SK-N-SH treated with all-trans-retinoic acid at 6 μM for 48 hours (cell line): ENCODE measurements around the gene ZNF37A.
"Not testable (repeated sequence)": the region's sequence is repeated elsewhere in the genome, so short reads cannot be mapped to it uniquely, and the experiment has no call there.

Experiments
- ATAC-seq: fragments of 200-7000 bp; cut with Tn5 transposase; 3 replicates; pipeline ENCODE4 v1.9.1; 2020; ENCODE audit warnings: mild to moderate bottlenecking, moderate library complexity
- ARNTL ChIP-seq: fragments of 450-650 bp; formaldehyde crosslinking; IDR thresholded peaks from 2 replicates; pipeline ENCODE4 v1.5.0; 2020; ENCODE audit warnings: low read depth, mild to moderate bottlenecking, moderate library complexity, borderline replicate concordance
- BACH2 ChIP-seq: fragments of 250-450 bp; sonication (Bioruptor Pico); IDR thresholded peaks from 2 replicates; pipeline ENCODE4 v1.9.0; 2021; ENCODE audit warnings: mild to moderate bottlenecking, borderline replicate concordance
- CREB5 ChIP-seq: fragments of 250-450 bp; sonication (Bioruptor Pico); IDR thresholded peaks from 2 replicates; pipeline ENCODE4 v1.5.1; 2020; ENCODE audit warnings: low read depth, mild to moderate bottlenecking, moderate library complexity
- CSDC2 ChIP-seq: fragments of 250-450 bp; sonication (Bioruptor Pico); IDR thresholded peaks from 2 replicates; pipeline ENCODE4 v1.5.0; 2020; ENCODE audit warnings: mild to moderate bottlenecking, moderate library complexity
- CSRNP3 ChIP-seq: fragments of 250-450 bp; sonication (Bioruptor Pico); IDR thresholded peaks from 2 replicates; pipeline ENCODE4 v1.5.1; 2021; ENCODE audit warnings: mild to moderate bottlenecking, moderate library complexity
- ESRRG ChIP-seq: fragments of 250-450 bp; sonication (Bioruptor Pico); IDR thresholded peaks from 2 replicates; pipeline ENCODE4 v1.6.1; 2021; ENCODE audit warnings: mild to moderate bottlenecking
- GLIS3 ChIP-seq: fragments of 250-450 bp; sonication (Bioruptor Pico); IDR thresholded peaks from 2 replicates; pipeline ENCODE4 v1.5.0; 2020; ENCODE audit warnings: mild to moderate bottlenecking, moderate library complexity
- ISL1 ChIP-seq: fragments of 250-450 bp; sonication (Bioruptor Pico); IDR thresholded peaks from 2 replicates; pipeline ENCODE4 v2.1.2; 2022; ENCODE audit warnings: mild to moderate bottlenecking, moderate library complexity
- OSR1 ChIP-seq: fragments of 250-450 bp; sonication (Bioruptor Pico); IDR thresholded peaks from 2 replicates; pipeline ENCODE4 v1.8.0; 2022; ENCODE audit warnings: moderate library complexity, mild to moderate bottlenecking, inconsistent platforms
- PATZ1 ChIP-seq: fragments of 250-450 bp; sonication (Bioruptor Pico); IDR thresholded peaks from 2 replicates; pipeline ENCODE4 v1.8.0; 2020; ENCODE audit warnings: mild to moderate bottlenecking, moderate library complexity, borderline replicate concordance
- PPARA ChIP-seq: fragments of 250-450 bp; sonication (Bioruptor Pico); IDR thresholded peaks from 2 replicates; pipeline ENCODE4 v1.5.0; 2020; ENCODE audit warnings: mild to moderate bottlenecking, borderline replicate concordance
- RARB ChIP-seq: fragments of 250-450 bp; sonication (Bioruptor Pico); IDR thresholded peaks from 2 replicates; pipeline ENCODE4 v1.8.0; 2021; ENCODE audit warnings: mild to moderate bottlenecking, moderate library complexity
- SNAI2 ChIP-seq: fragments of 250-450 bp; sonication (Bioruptor Pico); IDR thresholded peaks from 2 replicates; pipeline ENCODE4 v1.5.0; 2020; ENCODE audit warnings: mild to moderate bottlenecking, moderate library complexity
- TCF4 ChIP-seq: fragments of 250-450 bp; sonication (Bioruptor Pico); IDR thresholded peaks from 2 replicates; pipeline ENCODE4 v1.8.0; 2021; ENCODE audit warnings: mild to moderate bottlenecking, moderate library complexity, borderline replicate concordance
- TOX ChIP-seq: fragments of 250-450 bp; sonication (Bioruptor Pico); IDR thresholded peaks from 2 replicates; pipeline ENCODE4 v1.8.0; 2021; ENCODE audit warnings: mild to moderate bottlenecking, moderate library complexity, borderline replicate concordance
- TSHZ2 ChIP-seq: fragments of 250-450 bp; sonication (Bioruptor Pico); IDR thresholded peaks from 2 replicates; pipeline ENCODE4 v1.5.0; 2020; ENCODE audit warnings: mild to moderate bottlenecking, moderate library complexity
- ZC3H10 ChIP-seq: fragments of 250-450 bp; sonication (Bioruptor Pico); IDR thresholded peaks from 2 replicates; pipeline ENCODE4 v1.5.1; 2021; ENCODE audit warnings: mild to moderate bottlenecking, moderate library complexity
- ZFP3 ChIP-seq: fragments of 250-450 bp; sonication (Bioruptor Pico); IDR thresholded peaks from 2 replicates; pipeline ENCODE4 v1.5.0; 2020; ENCODE audit warnings: mild to moderate bottlenecking, moderate library complexity
- ZFP30 ChIP-seq: fragments of 450-650 bp; formaldehyde crosslinking; IDR thresholded peaks from 2 replicates; pipeline ENCODE4 v1.5.0; 2022; ENCODE audit warnings: mild to moderate bottlenecking, moderate library complexity
- ZNF565 ChIP-seq: fragments of 450-650 bp; formaldehyde crosslinking; conservative IDR thresholded peaks from 2 replicates; pipeline ENCODE4 v1.5.0; 2020; ENCODE audit warnings: low read depth, mild to moderate bottlenecking, moderate library complexity
- ZNF70 ChIP-seq: fragments of 450-650 bp; formaldehyde crosslinking; IDR thresholded peaks from 2 replicates; pipeline ENCODE4 v1.5.0; 2020; ENCODE audit warnings: mild to moderate bottlenecking, moderate library complexity
- ZNF8 ChIP-seq: fragments of 450-650 bp; formaldehyde crosslinking; IDR thresholded peaks from 2 replicates; pipeline ENCODE4 v1.5.0; 2020; ENCODE audit warnings: mild to moderate bottlenecking, moderate library complexity

Gene ZNF37A

GRCh38 chr10:38146579-38147333 is 52.6 kb downstream of the ZNF37A start:
- no peak for ATAC-seq
- TF ChIP-seq ZNF8 (CRISPR knock-in tag) (no peak), CSRNP3 (CRISPR knock-in tag) (no peak), CREB5 (CRISPR knock-in tag) (no peak), TOX (CRISPR knock-in tag) (no peak), GLIS3 (CRISPR knock-in tag) (no peak), ZFP30 (CRISPR knock-in tag) (no peak), PPARA (no peak), ZNF565 (no peak), TSHZ2 (CRISPR knock-in tag) (no peak), ZC3H10 (CRISPR knock-in tag) (no peak), ARNTL (CRISPR knock-in tag) (no peak), BACH2 (CRISPR knock-in tag) (no peak), RARB (no peak), OSR1 (no peak), ZNF70 (no peak), CSDC2 (CRISPR knock-in tag) (no peak), PATZ1 (CRISPR knock-in tag) (no peak), ISL1 (CRISPR knock-in tag) (no peak), ESRRG (no peak), SNAI2 (no peak)
- TF ChIP-seq, all 23 proteins: peak for 0

- no peak for ATAC-seq
- TF ChIP-seq TOX (CRISPR knock-in tag) = no peak
- no peak for TF ChIP-seq ZNF565
- no peak for TF ChIP-seq OSR1
- TF ChIP-seq ZFP3 (CRISPR knock-in tag) = no peak
- no peak for TF ChIP-seq PPARA
- TF ChIP-seq CSDC2 (CRISPR knock-in tag) = no peak
- no peak for TF ChIP-seq TCF4 (CRISPR knock-in tag)
- no peak for TF ChIP-seq ISL1 (CRISPR knock-in tag)
- no peak for TF ChIP-seq PATZ1 (CRISPR knock-in tag)
- no peak for TF ChIP-seq ESRRG
- TF ChIP-seq, all 23 proteins: peak for 0
Measured at GRCh38 chr10:38147686-38148085, 53.5 kb downstream of the ZNF37A start.

GRCh38 chr10:38150891-38151463 is 56.8 kb downstream of the ZNF37A start:
- not testable (repeated sequence) for ATAC-seq
